Right lobe of liver (tissue), 4 donors: ENCODE measurements around the gene MTLN.
"Not testable (repeated sequence)": the region's sequence is repeated elsewhere in the genome, so short reads cannot be mapped to it uniquely, and the experiment has no call there.

Experiments used
- POLR2A ChIP-seq: fragments of 450-650 bp; IDR thresholded peaks from one replicate; pipeline ENCODE4 v1.6.1; 2017; ENCODE audit warnings: antibody characterized with exemption, mild to moderate bottlenecking
- TF ChIP-seq, protein P1 (sequence below), 4 donors: fragments of 200-600 bp in 3 of 4; fragments of 450-650 bp in 1 of 4; IDR thresholded peaks; one replicate each; pipeline versions ENCODE4 v1.5.1 to v1.8.0; 2016 to 2022; ENCODE audit warnings: antibody characterized with exemption in 4 of 4, mild to moderate bottlenecking in 2 of 4
- donor health status: DM: no; HTN: no; CAD: no.
- donor health status: DM: no; HTN: no; CAD: no.
- donor health status: DM: no; HTN: yes; CAD: no.

DNA sequence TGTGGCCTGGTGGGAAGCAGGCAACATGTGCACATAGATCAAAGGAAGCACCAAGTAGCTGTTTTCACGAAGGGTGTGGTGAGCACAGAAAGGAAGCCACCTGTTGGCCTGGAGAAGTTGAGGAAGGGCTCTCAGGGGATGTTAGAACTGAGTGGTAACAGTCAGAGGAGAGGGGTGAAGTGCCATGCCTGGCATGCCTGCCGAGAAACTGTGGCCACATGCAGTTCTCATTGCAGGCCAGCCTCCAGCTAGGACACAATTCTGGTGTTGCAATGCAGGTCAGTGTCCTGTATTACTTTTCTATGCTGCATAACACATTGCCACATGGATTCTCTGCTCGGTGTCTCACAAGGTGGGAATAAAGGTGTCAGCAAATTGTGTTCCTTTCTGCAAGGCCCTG lies 30.9 kb upstream of the MTLN start:
- TF ChIP-seq, protein P1, sequence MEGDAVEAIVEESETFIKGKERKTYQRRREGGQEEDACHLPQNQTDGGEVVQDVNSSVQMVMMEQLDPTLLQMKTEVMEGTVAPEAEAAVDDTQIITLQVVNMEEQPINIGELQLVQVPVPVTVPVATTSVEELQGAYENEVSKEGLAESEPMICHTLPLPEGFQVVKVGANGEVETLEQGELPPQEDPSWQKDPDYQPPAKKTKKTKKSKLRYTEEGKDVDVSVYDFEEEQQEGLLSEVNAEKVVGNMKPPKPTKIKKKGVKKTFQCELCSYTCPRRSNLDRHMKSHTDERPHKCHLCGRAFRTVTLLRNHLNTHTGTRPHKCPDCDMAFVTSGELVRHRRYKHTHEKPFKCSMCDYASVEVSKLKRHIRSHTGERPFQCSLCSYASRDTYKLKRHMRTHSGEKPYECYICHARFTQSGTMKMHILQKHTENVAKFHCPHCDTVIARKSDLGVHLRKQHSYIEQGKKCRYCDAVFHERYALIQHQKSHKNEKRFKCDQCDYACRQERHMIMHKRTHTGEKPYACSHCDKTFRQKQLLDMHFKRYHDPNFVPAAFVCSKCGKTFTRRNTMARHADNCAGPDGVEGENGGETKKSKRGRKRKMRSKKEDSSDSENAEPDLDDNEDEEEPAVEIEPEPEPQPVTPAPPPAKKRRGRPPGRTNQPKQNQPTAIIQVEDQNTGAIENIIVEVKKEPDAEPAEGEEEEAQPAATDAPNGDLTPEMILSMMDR (IDR thresholded peaks at IDR 0.05), result not testable (repeated sequence)
- not testable (repeated sequence) for TF ChIP-seq POLR2A
